ACHN (cell line): ENCODE data around the gene MYDGF.

ENCODE experiments used
- DNase-seq: peaks from one replicate; pipeline ENCODE4 v3.0.0-alpha.2; 2015
- in situ Hi-C: cut with HindIII; loops from 2 replicates; pipeline ENCODE4 v1.10.0; 2017; ENCODE audit warnings: low sequenced_read_pairs, low pct_ligation_motif_present, low pct_unique_long_range_greater_than_20kb

Gene MYDGF

DNA sequence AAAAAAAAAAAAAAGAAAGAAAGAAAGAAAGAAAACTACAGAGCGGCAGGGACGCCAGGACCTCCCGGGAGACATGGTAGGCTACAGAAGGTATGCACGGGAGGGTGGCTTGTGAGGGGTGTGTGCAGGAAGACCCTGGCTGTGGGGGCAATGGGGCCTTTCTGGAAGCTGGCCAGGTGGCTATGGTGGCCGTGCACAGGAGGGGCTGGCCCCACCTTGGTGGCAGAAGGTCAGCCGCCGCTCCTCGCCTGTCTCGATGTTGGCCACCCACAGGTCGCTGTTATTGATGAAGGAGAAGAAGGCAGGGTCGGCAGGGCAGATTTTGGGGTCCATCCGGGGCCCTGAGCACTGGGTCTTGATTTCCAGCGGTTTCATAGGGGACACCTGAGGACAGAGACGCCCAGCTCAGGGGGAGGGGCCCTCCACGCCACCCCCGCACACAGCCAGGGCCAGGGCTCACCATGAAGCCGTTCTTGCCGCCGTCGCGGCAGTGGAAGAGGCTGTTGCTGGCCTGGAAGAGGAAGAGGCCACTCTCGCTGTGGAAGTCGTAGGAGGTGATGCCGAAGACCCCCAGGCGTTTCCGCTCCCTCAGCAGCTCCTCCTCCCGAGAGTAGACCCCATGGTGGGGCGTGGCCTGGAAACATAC, 33.7 kb upstream of the MYDGF start:
- in situ Hi-C loops = no loop called here
- DNase-seq = no peak

DNA sequence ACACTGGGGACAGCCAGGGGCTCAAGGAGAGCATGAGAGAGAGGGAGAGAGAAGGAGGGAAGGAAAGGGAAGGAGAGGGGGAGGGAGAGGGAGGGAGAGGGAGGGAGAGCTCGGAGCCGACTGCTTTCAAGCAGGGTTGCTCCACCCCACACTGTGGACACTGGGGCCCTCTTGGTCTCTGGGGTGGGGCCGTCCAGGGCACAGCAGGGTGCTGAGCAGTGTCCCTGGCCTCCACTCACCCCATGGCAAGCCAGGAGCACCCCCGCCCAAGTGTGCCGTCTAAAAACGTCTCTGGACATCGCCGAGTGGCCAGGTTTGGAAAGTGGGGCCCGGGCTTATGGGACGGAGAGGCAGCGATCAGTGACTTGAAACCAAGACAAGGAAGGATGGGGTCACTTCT, 32.6 kb upstream of the MYDGF start:
- DNase-seq = no peak
- in situ Hi-C loops = no loop called here

DNA sequence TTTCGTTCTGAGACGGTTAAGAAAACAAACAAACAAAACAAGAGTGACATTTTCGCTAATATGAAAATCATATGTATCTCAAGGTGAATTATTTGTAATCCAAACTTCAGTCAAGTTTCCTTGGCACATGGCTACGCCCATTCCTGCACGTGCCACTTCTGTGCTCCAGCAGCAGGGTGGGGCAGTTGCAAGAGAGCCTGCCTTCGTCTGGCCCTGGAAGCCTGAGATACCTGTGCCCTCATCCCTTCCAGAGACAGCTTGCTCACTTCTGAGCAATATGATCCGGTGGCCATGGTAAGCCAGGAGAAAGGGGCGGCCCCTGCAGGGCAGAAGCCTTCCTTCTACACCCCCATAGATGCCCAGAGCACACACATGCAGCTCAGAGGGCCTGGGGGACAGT, 31.4 kb upstream of the MYDGF start:
- DNase-seq = no peak
- in situ Hi-C loops = no loop called here

DNA sequence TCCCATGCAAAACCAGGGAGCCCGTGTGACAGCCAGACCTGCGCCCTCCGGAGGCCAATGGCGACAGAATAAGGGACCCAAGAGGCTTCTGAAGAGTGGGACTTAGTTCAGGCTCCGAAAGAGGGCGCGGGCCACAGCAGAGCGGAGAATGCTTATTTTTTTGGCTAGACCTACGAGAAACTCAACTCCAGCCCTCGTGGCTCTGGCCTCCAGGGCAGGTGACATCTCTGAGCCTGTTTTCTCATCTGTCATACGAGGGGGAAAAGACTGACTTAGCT, 30.5 kb upstream of the MYDGF start:
- no peak for DNase-seq
- in situ Hi-C loops = no loop called here

DNA sequence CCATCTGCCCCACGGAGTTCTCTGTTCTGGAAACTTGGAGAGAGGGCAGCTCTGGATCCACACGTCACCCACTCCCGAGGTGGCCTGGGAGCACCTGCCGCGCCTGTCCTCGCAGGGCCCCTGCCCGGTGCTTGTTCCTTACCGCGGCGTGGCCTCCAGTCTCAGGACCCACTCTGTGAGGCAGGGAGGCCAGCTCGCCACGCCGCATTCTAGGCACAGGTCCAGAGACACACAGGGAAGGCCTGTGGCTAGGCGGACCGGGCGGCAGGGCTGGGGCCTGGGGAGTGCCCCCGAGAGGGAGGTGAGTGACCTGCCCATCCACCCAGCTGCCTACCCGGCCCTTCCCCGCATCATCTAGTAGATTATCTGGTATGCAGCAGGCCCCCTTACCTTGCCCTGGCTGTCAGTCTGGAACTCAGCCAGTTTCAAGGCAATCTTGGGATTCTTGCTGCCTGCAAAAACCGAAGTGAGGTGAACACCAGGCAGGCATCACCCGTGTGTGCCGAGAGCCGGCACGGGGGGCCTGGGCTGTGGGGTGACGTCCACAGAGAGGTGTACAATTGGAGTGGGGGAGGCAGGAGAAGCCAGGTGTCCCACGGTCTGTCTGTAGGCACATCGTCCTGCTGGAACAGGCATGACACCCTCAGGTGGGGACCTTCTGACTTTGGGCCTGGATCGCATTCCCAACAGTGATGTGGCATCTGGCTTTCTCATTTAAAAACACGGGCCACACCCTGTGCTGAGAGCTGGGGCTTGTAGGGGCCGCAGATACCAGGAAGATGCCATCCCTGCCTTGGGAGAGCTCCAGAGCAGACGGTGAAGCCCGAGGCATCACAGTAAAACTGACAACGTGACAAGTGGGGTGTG, 29.9 kb upstream of the MYDGF start:
- in situ Hi-C loops = no loop called here

DNA sequence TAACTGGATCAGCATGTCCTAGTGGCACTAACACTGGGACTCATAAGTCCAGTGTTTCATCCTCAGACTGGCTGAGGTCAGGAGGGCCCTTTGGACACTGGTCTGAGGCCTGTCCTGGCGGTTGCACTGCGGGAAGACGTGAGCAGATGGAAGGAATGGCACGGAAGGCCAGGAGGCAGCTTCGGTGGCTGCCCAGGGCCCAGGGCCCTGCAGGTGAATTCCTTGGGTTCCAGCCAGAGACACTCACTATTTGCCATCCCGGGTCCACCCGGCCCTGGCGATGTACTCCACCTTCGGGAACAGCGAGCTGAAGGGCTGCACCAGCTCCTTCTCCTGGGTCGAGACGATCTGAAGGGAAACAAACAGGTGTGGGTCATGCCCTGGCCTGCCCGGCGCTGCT, 27.2 kb upstream of the MYDGF start:
- in situ Hi-C loops = no loop called here
- DNase-seq = no peak

More for the DNA sequence above, 29.9 kb upstream of the MYDGF start:
- DNase-seq = no peak

DNA sequence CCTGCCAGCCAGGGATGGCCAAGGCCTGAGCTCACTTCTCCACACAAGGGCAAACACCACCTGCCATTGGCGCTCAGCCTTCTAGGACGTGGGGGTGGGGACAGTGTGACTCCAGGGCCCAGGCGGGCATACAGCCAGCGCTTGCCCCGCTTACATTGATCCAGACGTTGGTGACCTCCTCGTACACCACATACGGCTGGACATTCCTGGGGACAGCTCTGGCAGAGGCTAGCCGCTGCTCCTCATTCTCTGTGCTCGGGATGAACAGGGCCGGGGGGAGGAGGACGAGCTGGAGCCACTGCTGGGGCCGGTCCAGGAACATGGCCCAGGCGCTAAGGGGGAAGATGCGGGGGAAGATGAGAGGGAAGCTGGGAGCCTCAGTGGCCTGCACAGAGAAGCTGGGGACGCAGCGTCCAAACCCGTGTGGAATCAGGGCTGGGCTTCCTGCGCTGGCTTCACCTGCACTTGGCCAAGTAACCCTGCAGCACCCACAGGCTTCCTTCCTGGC, 25.1 kb upstream of the MYDGF start:
- in situ Hi-C loops = no loop called here

DNA sequence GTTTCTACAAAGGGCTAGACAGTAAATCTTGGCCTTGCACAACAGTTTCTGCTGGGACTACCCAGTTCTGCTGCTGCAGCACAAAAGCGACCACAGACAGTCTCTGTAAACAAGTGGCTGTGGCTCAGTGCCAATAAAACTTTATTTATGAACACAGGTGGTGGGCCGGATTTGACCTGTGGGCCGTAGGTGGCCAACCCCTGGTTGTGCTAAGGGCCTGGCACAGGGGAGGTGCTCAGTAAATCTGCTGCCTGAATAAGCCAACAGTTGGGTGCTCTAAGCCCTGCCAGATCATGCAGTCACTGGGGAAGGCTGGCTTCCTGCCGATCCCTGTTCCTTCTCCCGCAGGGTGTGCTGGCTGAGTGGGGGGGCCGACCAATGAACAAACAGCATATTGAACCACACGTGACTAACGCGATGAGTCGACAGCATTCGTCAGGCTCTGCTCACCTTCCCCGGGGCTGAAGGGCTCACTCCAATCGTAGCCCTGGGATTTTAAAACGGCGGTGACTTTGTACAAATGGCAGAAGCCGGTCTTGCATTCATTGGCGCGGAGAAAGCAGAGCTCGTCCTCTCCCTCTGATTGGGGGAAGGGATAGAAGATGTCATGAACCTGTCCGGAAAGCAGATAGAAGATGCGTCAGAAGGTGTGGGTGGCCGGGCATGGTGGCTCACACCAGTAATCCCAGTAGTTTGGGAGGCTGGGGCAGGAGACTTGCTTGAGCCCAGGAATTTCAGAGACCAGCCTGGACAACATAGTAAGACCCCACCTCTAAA, 24.3 kb upstream of the MYDGF start:
- in situ Hi-C loops = no loop called here
- peak; percentile 94 for DNase-seq

More for the DNA sequence above, 25.1 kb upstream of the MYDGF start:
- DNase-seq = no peak

DNA sequence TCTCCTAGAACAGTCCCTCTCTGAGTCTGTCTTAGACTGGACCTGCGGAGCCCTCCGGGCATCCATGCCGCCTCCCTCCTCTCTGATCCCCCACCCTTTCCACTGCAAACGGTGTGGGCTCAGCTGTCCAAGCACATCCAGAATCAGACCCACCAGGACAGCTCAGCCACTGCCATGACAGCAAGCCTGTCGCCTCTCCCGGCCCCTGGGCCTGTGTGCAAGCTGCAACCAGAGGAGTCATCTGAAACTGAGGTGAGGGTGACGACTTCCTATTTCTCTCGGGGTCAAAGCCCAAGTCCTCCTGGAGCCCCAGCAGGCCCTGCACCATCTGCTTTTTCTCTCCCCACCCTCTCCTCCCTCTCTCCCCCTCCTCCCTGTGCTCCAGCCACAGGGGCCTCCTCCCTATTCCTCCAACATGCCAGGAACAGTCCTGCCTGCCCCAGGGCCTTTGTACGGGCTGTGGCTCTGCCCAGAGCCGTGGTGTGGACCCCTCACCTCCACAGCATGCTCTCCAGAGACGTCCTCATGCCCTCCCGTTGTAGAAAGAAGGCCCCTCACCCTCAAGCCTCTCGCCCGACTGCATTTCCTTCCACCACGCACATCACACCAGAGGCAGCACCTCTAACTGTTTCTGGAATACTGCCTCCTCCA, 23.5 kb upstream of the MYDGF start:
- no peak for DNase-seq
- in situ Hi-C loops = no loop called here

DNA sequence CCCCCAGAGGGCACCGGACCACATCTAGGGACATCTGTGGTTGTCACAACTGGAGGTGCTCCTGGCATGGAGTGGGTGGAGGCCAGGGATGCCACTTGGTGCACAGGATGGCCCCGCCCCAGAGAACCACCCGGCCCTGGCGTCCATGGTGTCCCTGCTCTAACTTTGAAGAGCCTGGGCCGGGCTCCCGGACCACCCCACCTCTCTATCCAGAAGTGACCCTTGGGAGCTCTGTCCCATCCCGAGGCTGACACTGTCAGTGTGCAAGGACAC, 22.9 kb upstream of the MYDGF start:
- DNase-seq = no peak
- in situ Hi-C loops = no loop called here

DNA sequence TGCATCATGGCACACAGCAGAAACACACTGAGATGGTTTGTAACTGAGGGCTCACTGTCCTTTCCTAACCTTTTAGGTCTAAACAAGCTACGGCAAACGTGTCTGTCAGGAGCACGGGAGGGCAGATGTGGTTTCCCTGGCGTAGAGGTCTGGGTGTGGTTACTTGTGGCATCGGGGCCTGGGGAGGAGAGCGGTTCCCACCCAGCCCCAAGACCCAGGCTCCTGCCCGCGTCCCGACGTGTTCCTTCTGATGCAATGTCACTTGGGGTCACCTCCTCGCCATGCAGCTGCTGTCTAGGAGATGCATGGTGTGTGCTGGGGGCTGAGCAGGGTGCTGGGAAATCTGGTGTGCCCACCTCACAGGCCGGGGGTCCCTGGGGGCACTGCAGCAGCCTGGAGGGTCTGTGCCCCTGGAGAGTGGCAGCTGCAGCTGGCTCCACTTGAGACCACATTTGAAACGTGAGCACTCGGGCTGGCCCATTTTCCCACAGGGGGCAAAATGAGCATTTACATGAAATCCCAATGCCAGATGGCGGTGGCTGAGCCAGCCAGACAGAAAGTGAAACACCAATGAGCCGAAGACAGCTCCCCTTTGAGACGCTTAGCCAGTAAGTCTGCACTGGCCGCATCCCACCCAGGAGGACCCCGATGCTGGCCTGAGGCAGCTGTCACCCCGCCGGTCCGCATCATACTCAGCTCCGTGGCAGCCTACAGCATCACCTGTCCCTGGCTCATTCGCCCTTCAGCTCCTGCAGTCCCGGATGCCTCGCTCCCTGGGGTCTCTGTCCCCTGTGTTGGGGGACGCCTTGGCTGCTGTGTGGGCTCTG, 22.3 kb upstream of the MYDGF start:
- in situ Hi-C loops = no loop called here
- DNase-seq = no peak

DNA sequence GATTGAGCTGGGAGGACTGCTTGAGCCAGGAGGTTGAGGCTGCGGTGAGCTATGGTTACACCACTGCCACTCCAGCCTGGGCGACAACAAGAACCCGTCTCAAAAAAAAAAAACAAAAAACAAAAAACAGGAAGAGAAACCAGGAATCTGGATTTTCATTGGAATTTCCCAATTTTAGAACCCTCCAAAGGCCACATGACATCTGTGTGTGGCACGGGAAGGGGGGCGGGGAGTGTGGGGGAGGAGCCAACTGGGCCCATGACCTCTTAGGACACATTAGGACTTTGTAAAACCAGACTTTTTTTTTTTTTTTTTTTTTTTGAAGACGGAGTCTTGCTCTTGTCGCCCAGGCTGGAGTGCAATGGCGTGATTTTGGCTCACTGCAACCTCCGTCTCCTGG, 21.2 kb upstream of the MYDGF start:
- in situ Hi-C loops = no loop called here
- DNase-seq = no peak

DNA sequence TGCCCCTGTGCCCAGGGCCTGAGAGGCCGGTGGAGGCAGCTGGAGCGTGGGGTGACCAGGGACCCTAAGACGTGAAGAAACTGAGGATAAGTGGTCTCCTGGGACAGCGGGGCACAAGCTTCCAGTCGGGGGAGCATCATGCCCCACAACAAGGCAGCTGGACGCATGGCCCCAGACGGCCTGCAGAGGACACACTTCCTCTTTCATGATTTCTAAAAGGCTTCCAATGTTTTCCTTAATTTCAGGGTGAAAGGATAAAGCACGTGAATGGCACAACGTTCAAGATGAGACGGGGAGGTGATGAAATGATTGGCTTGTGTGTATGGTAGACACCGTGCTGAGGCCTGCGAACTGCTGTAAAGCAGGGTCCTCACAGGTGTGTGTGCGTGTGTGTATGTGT, 20.2 kb upstream of the MYDGF start:
- DNase-seq = no peak
- in situ Hi-C loops = no loop called here

DNA sequence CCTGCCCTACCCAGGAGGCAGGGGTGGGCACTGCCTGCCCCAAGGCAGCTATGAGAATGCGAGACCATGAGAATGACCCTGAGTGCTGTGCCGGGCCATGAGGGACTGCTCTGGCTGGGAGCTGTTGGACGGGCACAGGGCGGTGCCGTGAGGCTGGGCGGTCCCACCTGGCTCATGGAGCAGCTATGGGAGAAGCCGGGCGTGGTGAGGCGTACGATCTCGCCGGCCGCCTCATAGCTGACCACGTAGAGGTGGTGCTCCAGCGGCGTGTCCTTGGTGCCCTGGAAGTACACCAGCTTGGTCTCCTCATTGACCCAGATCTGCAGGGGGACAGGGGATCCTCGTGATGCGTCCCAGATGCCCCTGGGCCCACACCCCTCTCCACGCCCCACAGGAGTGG, 19.3 kb upstream of the MYDGF start:
- in situ Hi-C loops = no loop called here
- DNase-seq = no peak

DNA sequence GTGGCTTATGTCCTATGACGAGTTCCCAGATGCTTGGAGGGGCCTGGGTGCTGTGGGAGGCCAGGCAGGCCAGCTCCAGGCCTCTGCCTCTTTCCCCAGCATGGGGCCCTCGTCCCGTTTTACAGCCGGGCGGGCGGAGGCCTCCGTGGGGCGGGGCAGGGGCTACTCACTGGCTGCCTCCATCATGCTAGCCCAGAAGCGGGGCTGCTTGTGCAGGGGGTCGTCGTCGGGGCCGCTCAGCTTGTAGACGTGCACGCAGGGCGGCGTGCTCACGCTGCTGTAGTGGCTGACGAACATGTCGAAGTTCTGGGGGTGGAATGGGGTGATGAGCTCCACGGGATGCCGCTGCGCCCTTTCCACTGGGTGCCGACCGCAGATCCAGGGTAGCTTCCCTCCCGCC, 18.4 kb upstream of the MYDGF start:
- in situ Hi-C loops = no loop called here
- DNase-seq = no peak

DNA sequence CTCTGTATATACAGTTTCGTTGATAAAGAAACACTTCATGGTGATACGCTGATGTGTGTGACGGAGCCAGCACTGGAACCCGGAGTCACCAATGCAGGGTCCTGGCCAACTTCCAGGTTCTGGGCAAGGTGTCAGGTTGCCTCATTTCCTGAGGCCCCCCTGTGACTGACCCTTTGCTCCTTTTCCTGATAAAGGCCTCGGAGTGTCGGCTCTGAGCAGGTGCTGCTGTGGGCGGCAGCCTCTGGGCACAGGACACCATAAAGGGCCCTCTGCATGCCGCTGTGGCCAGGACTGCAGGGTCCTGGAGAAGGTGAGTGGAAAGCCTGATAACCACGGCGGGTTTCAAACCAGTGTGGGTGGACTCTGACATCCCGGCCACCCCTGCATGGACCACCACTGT, 17.3 kb upstream of the MYDGF start:
- in situ Hi-C loops = no loop called here
- DNase-seq = no peak

DNA sequence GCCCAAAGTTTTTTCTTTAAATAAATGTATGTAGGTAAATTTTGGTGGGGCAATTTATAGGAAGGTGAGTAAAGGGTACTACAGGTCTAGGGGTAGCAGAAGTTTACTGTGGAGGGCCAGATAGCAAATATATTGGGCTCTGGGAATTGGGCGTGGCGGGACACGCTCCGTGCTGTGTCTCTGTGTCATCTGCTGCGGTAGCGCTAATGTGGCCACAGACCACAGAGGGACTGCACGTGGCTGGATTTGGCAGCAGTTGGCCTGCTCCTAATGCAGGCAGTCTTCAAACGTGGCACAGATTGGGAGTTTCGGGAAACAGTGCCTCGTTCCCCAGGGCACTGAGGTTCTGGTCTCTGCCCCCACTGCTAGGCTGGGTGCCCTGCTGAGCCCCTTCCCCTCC, 16.6 kb upstream of the MYDGF start:
- in situ Hi-C loops = no loop called here
- no peak for DNase-seq

DNA sequence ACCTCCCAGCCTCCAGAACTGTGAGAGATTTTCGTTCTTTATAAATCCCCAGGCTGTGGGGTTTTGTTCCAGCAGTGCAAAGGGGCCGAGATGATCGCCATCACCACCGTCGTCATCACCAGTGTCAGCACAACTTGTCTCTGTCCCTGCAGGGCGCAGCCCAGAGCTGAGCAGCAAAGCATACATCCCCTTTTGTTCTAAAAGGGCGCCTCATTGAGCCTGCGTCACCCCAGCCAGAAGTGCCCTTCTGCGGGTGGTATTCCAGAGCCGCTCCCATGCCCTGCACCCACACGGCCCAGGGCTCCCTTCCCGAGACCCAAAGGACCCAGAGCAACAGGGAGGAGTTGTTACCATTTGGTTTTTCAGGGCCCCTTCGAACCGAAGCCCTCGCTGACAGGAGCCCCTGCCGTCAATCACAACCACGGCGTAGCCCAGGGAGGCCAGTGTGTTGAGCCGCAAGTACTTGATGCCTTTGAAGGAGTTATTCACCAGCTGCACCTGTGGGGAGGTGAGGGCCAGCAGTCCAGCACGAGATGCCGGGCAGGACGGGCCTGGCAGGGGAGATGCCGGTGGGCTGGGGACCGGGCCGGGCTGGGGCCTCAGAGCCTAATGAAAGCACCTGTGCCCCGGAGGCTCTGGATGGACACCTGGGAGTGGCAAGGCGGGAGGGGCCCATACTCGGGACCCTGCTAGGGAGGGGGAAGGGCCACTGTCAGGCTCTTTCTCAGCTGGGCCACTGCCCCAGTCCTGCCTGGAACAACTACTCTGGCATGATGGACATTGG, 14.4 kb upstream of the MYDGF start:
- in situ Hi-C loops = no loop called here
- DNase-seq = no peak
